Neural progenitor cell (in vitro differentiated cells): ENCODE measurements around the gene AKAP3. TPM values are rescaled to one million over a fixed set of nuclear protein-coding genes. Genes with fewer than 3 reads are reported as not detected.

Experiments
- DNase-seq: peaks from one replicate; pipeline ENCODE4 v3.0.0-alpha.2; 2016; ENCODE audit warnings: low spot score
- H2AFZ ChIP-seq: fragments of 200-600 bp; sonication (generic); replicated peaks from 2 replicates; pipeline ENCODE4 v1.6.1; 2016; ENCODE audit warnings: antibody characterized with exemption
- H3F3A ChIP-seq: fragments of 200-600 bp; sonication (generic); 2 replicates; pipeline ENCODE4 v1.6.1; 2016; ENCODE audit warnings: antibody characterized with exemption, low read depth
- H3K27ac ChIP-seq: fragments of 200-600 bp; sonication (generic); 2 replicates; pipeline ENCODE4 v1.5.1; 2016; ENCODE audit warnings: mild to moderate bottlenecking
- H3K27me3 ChIP-seq: fragments of 200-600 bp; sonication (generic); 2 replicates; pipeline ENCODE4 v1.6.1; 2016; ENCODE audit warnings: mild to moderate bottlenecking, moderate library complexity
- H3K36me3 ChIP-seq: fragments of 200-600 bp; sonication (generic); 2 replicates; pipeline ENCODE4 v1.5.1; 2016
- H3K4me1 ChIP-seq: fragments of 200-600 bp; sonication (generic); 2 replicates; pipeline ENCODE4 v1.6.1; 2016; ENCODE audit warnings: mixed run types
- H3K4me2 ChIP-seq: fragments of 200-600 bp; sonication (generic); 2 replicates; pipeline ENCODE4 v1.6.1; 2016
- H3K4me3 ChIP-seq: fragments of 200-600 bp; sonication (generic); 2 replicates; pipeline ENCODE4 v1.5.1; 2016
- H3K79me2 ChIP-seq: fragments of 200-600 bp; sonication (generic); 2 replicates; pipeline ENCODE4 v1.6.1; 2016; ENCODE audit warnings: low read depth
- H3K9ac ChIP-seq: fragments of 200-600 bp; sonication (generic); 2 replicates; pipeline ENCODE4 v1.6.1; 2016
- H3K9me3 ChIP-seq: fragments of 200-600 bp; sonication (generic); 2 replicates; pipeline ENCODE4 v1.5.1; 2016; ENCODE audit warnings: low read depth
- H4K20me1 ChIP-seq: fragments of 200-600 bp; sonication (generic); 2 replicates; pipeline ENCODE4 v1.6.1; 2016; ENCODE audit warnings: low read depth
- H3K27ac Mint-ChIP-seq: 3 replicates; pipeline ENCODE4 v1.8.0; 2021; ENCODE audit warnings: mixed read lengths
- H3K27me3 Mint-ChIP-seq: 2 replicates; pipeline ENCODE4 v1.8.0; 2022; ENCODE audit warnings: low read depth, mild to moderate bottlenecking, inconsistent platforms, moderate library complexity, mixed read lengths; ENCODE audit not compliant: insufficient read depth
- H3K36me3 Mint-ChIP-seq: 3 replicates; pipeline ENCODE4 v1.8.0; 2021; ENCODE audit warnings: mixed read lengths
- H3K4me1 Mint-ChIP-seq: 3 replicates; pipeline ENCODE4 v1.8.0; 2021; ENCODE audit warnings: mixed read lengths
- H3K4me3 Mint-ChIP-seq: 3 replicates; pipeline ENCODE4 v1.8.0; 2021; ENCODE audit warnings: mild to moderate bottlenecking, moderate library complexity, mixed read lengths
- H3K9me3 Mint-ChIP-seq: 3 replicates; pipeline ENCODE4 v1.8.0; 2020; ENCODE audit warnings: mixed read lengths
- EZH2 ChIP-seq: fragments of 200-600 bp; sonication (generic); IDR thresholded peaks from 2 replicates; pipeline ENCODE4 v1.6.1; 2017; ENCODE audit warnings: antibody characterized with exemption, mild to moderate bottlenecking, moderate library complexity
- EZH2phosphoT487 ChIP-seq: fragments of 200-600 bp; sonication (generic); IDR thresholded peaks from 2 replicates; pipeline ENCODE4 v1.6.1; 2017; ENCODE audit warnings: antibody characterized with exemption
- total RNA-seq: library from RNA; depleted of rRNA; stranded (reverse); fragments of >200 nt; gene quantifications from 2 replicates; pipeline ENCODE4 v1.2.3, GENCODE V29; 2015; ENCODE audit warnings: low replicate concordance
- TF ChIP-seq, protein P1 (sequence below): fragments of 200-600 bp; sonication (generic); IDR thresholded peaks from 2 replicates; pipeline ENCODE4 v1.5.1; 2017; ENCODE audit warnings: antibody characterized with exemption, mild to moderate bottlenecking

Gene AKAP3
- total RNA-seq, 1 donor from 2014 or later: 3.0 TPM

DNA sequence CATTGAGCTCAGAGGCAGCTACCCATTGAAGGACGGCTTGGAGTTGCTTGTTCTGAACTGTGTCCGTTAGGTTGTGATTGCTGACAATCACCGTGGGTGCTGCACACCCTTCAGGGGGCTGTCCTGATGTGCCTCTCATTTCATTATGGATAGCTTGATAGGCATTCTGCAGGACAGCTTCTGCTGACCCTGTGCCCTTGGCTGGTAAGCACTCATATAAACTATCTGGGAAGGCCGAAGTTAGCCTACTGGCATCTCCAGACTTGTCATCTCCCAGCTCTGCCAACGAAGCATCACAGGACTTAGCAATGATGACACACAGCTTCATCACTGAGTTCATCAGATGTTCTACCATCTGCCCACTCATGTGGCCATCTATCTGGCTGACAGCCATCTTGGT, 22.3 kb downstream of the AKAP3 start:
- Mint-ChIP-seq H3K36me3 (no peaks in the 10 kb centered on the region), H3K4me3 (no peak overlapping the region), H3K27ac (no peak overlapping the region), H3K4me1 (peaks cover 3% of the 10 kb centered on the region), H3K27me3 (peaks cover 5% of the 10 kb centered on the region), H3K9me3 (peaks cover 2% of the 10 kb centered on the region)
- no peaks in the 10 kb centered on the region for H3K79me2 ChIP-seq
- no peaks in the 10 kb centered on the region for H3K27me3 ChIP-seq
- no peak overlapping the region for H3K27ac ChIP-seq
- no peaks in the 10 kb centered on the region for H3F3A ChIP-seq
- H3K9me3 ChIP-seq: no peaks in the 10 kb centered on the region
- DNase-seq: no peak
- H3K36me3 ChIP-seq: no peaks in the 10 kb centered on the region
- H3K9ac ChIP-seq: no peak overlapping the region
- H2AFZ ChIP-seq: no peak overlapping the region
- no peak overlapping the region for H3K4me3 ChIP-seq
- H4K20me1 ChIP-seq: no peaks in the 10 kb centered on the region
- no peak for TF ChIP-seq EZH2
- TF ChIP-seq, protein P1, sequence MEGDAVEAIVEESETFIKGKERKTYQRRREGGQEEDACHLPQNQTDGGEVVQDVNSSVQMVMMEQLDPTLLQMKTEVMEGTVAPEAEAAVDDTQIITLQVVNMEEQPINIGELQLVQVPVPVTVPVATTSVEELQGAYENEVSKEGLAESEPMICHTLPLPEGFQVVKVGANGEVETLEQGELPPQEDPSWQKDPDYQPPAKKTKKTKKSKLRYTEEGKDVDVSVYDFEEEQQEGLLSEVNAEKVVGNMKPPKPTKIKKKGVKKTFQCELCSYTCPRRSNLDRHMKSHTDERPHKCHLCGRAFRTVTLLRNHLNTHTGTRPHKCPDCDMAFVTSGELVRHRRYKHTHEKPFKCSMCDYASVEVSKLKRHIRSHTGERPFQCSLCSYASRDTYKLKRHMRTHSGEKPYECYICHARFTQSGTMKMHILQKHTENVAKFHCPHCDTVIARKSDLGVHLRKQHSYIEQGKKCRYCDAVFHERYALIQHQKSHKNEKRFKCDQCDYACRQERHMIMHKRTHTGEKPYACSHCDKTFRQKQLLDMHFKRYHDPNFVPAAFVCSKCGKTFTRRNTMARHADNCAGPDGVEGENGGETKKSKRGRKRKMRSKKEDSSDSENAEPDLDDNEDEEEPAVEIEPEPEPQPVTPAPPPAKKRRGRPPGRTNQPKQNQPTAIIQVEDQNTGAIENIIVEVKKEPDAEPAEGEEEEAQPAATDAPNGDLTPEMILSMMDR: no peak
- no peak for TF ChIP-seq EZH2phosphoT487
- peaks cover 15% of the 10 kb centered on the region for H3K4me1 ChIP-seq
- H3K4me2 ChIP-seq: no peak overlapping the region

DNA sequence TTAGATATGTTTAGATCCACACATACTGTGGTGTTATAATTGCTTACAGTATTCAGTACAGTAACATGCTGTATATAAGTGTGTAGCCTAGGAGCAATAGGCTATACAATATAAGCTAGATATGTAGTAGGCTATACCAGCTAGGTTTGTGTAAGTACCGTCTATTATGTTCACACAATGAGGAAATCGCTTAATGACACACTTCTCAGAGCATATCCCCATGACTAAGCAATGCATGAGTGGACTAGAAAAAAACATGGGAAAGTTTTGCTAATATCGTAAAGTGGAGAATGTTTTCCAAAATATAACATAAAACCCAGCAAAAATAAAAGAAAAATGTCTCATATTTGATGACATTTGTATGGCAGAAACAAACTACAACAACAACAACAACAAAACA, 27.3 kb downstream of the AKAP3 start:
- no peaks in the 10 kb centered on the region for H3K9me3 Mint-ChIP-seq
- no peak overlapping the region for H3K4me2 ChIP-seq
- H3K79me2 ChIP-seq: no peaks in the 10 kb centered on the region
- TF ChIP-seq EZH2phosphoT487: no peak
- TF ChIP-seq, protein P1: no peak
- TF ChIP-seq EZH2: no peak
- H3K4me1 ChIP-seq: no peaks in the 10 kb centered on the region
- H3K36me3 Mint-ChIP-seq: no peaks in the 10 kb centered on the region
- no peak overlapping the region for H3K27ac ChIP-seq
- no peaks in the 10 kb centered on the region for H3K4me1 Mint-ChIP-seq
- H3K4me3 Mint-ChIP-seq: no peak overlapping the region
- no peaks in the 10 kb centered on the region for H3K27me3 ChIP-seq
- H3K4me3 ChIP-seq: no peak overlapping the region
- H3K9ac ChIP-seq: no peak overlapping the region
- no peaks in the 10 kb centered on the region for H3K36me3 ChIP-seq
- H3F3A ChIP-seq: no peaks in the 10 kb centered on the region
- no peaks in the 10 kb centered on the region for H3K9me3 ChIP-seq
- H3K27ac Mint-ChIP-seq: no peak overlapping the region
- DNase-seq: no peak
- peaks cover 7% of the 10 kb centered on the region for H3K27me3 Mint-ChIP-seq
- no peak overlapping the region for H2AFZ ChIP-seq
- no peaks in the 10 kb centered on the region for H4K20me1 ChIP-seq

DNA sequence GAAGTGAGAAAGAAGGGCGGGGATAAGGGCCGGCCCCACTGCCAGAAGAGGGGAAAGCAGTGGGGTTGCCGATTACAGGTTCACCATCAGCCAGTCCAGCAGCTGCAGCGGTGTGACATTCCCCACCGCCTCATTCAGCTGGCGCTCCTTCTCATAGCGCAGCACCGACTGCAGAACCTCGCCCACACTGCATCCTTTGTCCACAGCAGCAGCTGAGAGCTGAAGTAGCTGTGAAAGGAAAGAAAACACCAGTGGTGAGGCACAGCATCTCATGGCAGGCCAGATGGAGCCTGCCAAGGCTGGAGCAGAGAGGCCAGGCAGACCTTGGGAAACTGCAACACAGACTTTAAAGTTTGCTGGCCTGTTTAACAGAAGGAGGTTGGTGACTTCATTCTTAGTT, 33.2 kb downstream of the AKAP3 start:
- no peak overlapping the region for H3K4me2 ChIP-seq
- TF ChIP-seq EZH2 (no peak), EZH2phosphoT487 (no peak)
- TF ChIP-seq, protein P1: no peak
- no peak overlapping the region for H3K27ac ChIP-seq
- Mint-ChIP-seq H3K9me3 (no peaks in the 10 kb centered on the region), H3K27me3 (peaks cover 2% of the 10 kb centered on the region), H3K27ac (no peak overlapping the region), H3K36me3 (peaks cover 11% of the 10 kb centered on the region), H3K4me3 (no peak overlapping the region), H3K4me1 (no peaks in the 10 kb centered on the region)
- no peak overlapping the region for H3K9ac ChIP-seq
- H2AFZ ChIP-seq: no peak overlapping the region
- no peaks in the 10 kb centered on the region for H3K4me1 ChIP-seq
- H3K36me3 ChIP-seq: no peaks in the 10 kb centered on the region
- no peaks in the 10 kb centered on the region for H3F3A ChIP-seq
- no peak overlapping the region for H3K4me3 ChIP-seq
- no peaks in the 10 kb centered on the region for H3K9me3 ChIP-seq
- H4K20me1 ChIP-seq: no peaks in the 10 kb centered on the region
- DNase-seq: no peak
- H3K27me3 ChIP-seq: no peaks in the 10 kb centered on the region
- H3K79me2 ChIP-seq: no peaks in the 10 kb centered on the region

DNA sequence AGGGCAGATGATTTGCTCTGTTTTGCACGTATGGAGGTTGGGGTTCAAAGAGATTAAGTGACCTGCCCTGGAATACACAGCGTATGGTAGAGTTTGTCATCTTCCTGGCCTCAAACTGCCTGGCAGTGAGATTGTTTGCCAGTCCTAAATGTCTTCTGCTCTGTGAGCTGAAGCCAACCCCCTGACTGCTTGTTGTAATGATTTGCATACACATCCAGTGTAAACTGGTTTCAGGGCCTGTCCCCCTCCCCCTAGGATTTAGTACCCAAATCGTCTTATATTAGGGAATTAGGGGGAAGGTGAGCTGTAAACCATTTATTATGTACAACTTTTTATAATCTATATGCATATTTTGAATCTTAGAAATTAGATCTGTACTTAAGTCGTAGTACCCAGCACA, 38.4 kb downstream of the AKAP3 start:
- peaks cover 4% of the 10 kb centered on the region for H3K4me1 Mint-ChIP-seq
- no peak overlapping the region for H3K4me3 ChIP-seq
- H3K4me3 Mint-ChIP-seq: no peak overlapping the region
- no peaks in the 10 kb centered on the region for H4K20me1 ChIP-seq
- no peak for DNase-seq
- no peak overlapping the region for H3K27ac Mint-ChIP-seq
- peaks cover 4% of the 10 kb centered on the region for H3K79me2 ChIP-seq
- H3K36me3 ChIP-seq: no peaks in the 10 kb centered on the region
- H3K27ac ChIP-seq: no peak overlapping the region
- no peak overlapping the region for H3K4me2 ChIP-seq
- H3K9me3 ChIP-seq: no peaks in the 10 kb centered on the region
- no peak overlapping the region for H3K9ac ChIP-seq
- no peak overlapping the region for H2AFZ ChIP-seq
- TF ChIP-seq EZH2 (no peak), EZH2phosphoT487 (no peak)
- TF ChIP-seq, protein P1: no peak
- no peaks in the 10 kb centered on the region for H3K27me3 Mint-ChIP-seq
- no peaks in the 10 kb centered on the region for H3K9me3 Mint-ChIP-seq
- H3F3A ChIP-seq: peaks cover 4% of the 10 kb centered on the region
- peaks cover 13% of the 10 kb centered on the region for H3K36me3 Mint-ChIP-seq
- H3K4me1 ChIP-seq: peaks cover 16% of the 10 kb centered on the region
- no peaks in the 10 kb centered on the region for H3K27me3 ChIP-seq
